HG03432 (cell line): ENCODE measurements around the gene ANKRD34A.

Experiments used
- ATAC-seq: cut with Tn5 transposase; IDR thresholded peaks from one replicate; pipeline ENCODE4 v1.9.1; 2021; ENCODE audit warnings: mild to moderate bottlenecking, moderate library complexity; ENCODE audit not compliant: unreplicated experiment

The ANKRD34A gene

GRCh38 chr1:145974721-145975120 lies 10.3 kb upstream of the ANKRD34A start:
- ATAC-seq, result no peak

- no peak for ATAC-seq
These were observed 8.2 kb upstream of the ANKRD34A start for GRCh38 chr1:145972580-145972979.

GRCh38 chr1:145967288-145967687 lies 2.9 kb upstream of the ANKRD34A start:
- ATAC-seq, result no peak

GRCh38 chr1:145965119-145965744 lies 857 bp upstream of the ANKRD34A start:
- ATAC-seq, result no peak

GRCh38 chr1:145963265-145964019 lies 933 bp downstream of the ANKRD34A start:
- no peak for ATAC-seq

- ATAC-seq, result no peak
These were observed 1.9 kb downstream of the ANKRD34A start for GRCh38 chr1:145962157-145963102.

GRCh38 chr1:145961425-145962156 lies 2.8 kb downstream of the ANKRD34A start:
- ATAC-seq, result no peak

- ATAC-seq, result no peak
These were observed 3.3 kb downstream of the ANKRD34A start for GRCh38 chr1:145961109-145961424.

- no peak for ATAC-seq
These were observed 3.8 kb downstream of the ANKRD34A start for GRCh38 chr1:145960468-145961108.

GRCh38 chr1:145959957-145960467 lies 4.4 kb downstream of the ANKRD34A start:
- ATAC-seq, result no peak

- no peak for ATAC-seq
These were observed 5.0 kb downstream of the ANKRD34A start for GRCh38 chr1:145959333-145959732.

- ATAC-seq, result no peak
These were observed 5.6 kb downstream of the ANKRD34A start for GRCh38 chr1:145958734-145959133.

GRCh38 chr1:145957443-145958319 lies 6.7 kb downstream of the ANKRD34A start, which contains the start of gene LIX1L:
TSS of gene LIX1L (minus strand) at chr1:145958017. CDS start at chr1:145957927, 90 bp downstream.
- ATAC-seq, result peak; percentile 89

- no peak for ATAC-seq
These were observed 7.5 kb downstream of the ANKRD34A start for GRCh38 chr1:145956781-145957442.

- ATAC-seq, result no peak
These were observed 8.0 kb downstream of the ANKRD34A start for GRCh38 chr1:145956361-145956760.

GRCh38 chr1:145955436-145955835 lies 8.9 kb downstream of the ANKRD34A start:
- no peak for ATAC-seq

GRCh38 chr1:145953861-145954260 lies 10.5 kb downstream of the ANKRD34A start:
- ATAC-seq, result no peak

- ATAC-seq, result no peak
These were observed 11.5 kb downstream of the ANKRD34A start for GRCh38 chr1:145952903-145953302.

- no peak for ATAC-seq
These were observed 12.8 kb downstream of the ANKRD34A start for GRCh38 chr1:145951526-145951925.
